Measurements from ENCODE around the gene SORCS3.

The SORCS3 gene

DNA sequence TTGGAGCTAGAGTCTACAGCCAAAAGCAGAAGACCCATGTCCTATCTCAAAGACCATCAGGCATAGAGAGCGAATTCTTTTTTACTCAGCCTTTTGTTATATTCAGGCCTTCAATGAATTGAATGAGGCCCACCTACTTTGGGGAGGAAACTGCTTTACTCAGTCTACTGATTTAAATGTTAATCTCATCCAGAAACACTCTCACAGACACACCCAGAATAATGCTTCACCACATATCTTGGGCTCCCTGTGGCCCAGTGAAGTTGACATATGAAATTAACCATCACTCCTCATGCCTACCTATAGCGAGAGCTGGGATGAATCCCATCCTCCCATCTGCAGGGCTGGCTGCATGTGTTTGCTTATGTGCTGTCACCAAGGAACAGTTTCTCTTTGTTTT, 26.0 kb upstream of the SORCS3 start:
- Histone ChIP-seq H3K27me3 (ENCODE audit: insufficient read depth, poor library complexity, severe bottlenecking) (no peaks in the 10 kb centered on the region), H3K27ac (replicated peaks) (no peak overlapping the region), H3K4me3 (replicated peaks; ENCODE audit: insufficient read depth, low read length) (no peak overlapping the region)
- no peak for TF ChIP-seq GABPA (IDR thresholded peaks at IDR 0.05; ENCODE audit: low read depth)
- TF ChIP-seq, protein P1, sequence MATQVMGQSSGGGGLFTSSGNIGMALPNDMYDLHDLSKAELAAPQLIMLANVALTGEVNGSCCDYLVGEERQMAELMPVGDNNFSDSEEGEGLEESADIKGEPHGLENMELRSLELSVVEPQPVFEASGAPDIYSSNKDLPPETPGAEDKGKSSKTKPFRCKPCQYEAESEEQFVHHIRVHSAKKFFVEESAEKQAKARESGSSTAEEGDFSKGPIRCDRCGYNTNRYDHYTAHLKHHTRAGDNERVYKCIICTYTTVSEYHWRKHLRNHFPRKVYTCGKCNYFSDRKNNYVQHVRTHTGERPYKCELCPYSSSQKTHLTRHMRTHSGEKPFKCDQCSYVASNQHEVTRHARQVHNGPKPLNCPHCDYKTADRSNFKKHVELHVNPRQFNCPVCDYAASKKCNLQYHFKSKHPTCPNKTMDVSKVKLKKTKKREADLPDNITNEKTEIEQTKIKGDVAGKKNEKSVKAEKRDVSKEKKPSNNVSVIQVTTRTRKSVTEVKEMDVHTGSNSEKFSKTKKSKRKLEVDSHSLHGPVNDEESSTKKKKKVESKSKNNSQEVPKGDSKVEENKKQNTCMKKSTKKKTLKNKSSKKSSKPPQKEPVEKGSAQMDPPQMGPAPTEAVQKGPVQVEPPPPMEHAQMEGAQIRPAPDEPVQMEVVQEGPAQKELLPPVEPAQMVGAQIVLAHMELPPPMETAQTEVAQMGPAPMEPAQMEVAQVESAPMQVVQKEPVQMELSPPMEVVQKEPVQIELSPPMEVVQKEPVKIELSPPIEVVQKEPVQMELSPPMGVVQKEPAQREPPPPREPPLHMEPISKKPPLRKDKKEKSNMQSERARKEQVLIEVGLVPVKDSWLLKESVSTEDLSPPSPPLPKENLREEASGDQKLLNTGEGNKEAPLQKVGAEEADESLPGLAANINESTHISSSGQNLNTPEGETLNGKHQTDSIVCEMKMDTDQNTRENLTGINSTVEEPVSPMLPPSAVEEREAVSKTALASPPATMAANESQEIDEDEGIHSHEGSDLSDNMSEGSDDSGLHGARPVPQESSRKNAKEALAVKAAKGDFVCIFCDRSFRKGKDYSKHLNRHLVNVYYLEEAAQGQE (IDR thresholded peaks at IDR 0.05; ENCODE audit: insufficient replicate concordance, low read depth): no peak
- TF ChIP-seq SPI1 (IDR thresholded peaks at IDR 0.05; ENCODE audit: borderline replicate concordance, low read depth): no peak
- TF ChIP-seq POLR2AphosphoS5 (IDR thresholded peaks at IDR 0.05; ENCODE audit: low read depth): no peak
- TF ChIP-seq, protein P2, sequence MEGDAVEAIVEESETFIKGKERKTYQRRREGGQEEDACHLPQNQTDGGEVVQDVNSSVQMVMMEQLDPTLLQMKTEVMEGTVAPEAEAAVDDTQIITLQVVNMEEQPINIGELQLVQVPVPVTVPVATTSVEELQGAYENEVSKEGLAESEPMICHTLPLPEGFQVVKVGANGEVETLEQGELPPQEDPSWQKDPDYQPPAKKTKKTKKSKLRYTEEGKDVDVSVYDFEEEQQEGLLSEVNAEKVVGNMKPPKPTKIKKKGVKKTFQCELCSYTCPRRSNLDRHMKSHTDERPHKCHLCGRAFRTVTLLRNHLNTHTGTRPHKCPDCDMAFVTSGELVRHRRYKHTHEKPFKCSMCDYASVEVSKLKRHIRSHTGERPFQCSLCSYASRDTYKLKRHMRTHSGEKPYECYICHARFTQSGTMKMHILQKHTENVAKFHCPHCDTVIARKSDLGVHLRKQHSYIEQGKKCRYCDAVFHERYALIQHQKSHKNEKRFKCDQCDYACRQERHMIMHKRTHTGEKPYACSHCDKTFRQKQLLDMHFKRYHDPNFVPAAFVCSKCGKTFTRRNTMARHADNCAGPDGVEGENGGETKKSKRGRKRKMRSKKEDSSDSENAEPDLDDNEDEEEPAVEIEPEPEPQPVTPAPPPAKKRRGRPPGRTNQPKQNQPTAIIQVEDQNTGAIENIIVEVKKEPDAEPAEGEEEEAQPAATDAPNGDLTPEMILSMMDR (IDR thresholded peaks at IDR 0.05; ENCODE audit: insufficient read depth, low read length): no peak
- no peak for DNase-seq (ENCODE audit: low read depth in 1 of 2, low spot score in 1 of 2)

GRCh38 chr10:104617831-104618230, 23.3 kb upstream of the SORCS3 start:
- Histone ChIP-seq H3K27ac (replicated peaks) (no peak overlapping the region), H3K4me3 (replicated peaks; ENCODE audit: insufficient read depth, low read length) (no peak overlapping the region), H3K27me3 (ENCODE audit: insufficient read depth, poor library complexity, severe bottlenecking) (no peaks in the 10 kb centered on the region)
- no peak for DNase-seq (ENCODE audit: low read depth in 1 of 2, low spot score in 1 of 2)
- TF ChIP-seq POLR2AphosphoS5 (IDR thresholded peaks at IDR 0.05; ENCODE audit: low read depth) (no peak), SPI1 (IDR thresholded peaks at IDR 0.05; ENCODE audit: borderline replicate concordance, low read depth) (no peak), GABPA (IDR thresholded peaks at IDR 0.05; ENCODE audit: low read depth) (no peak)
- TF ChIP-seq, protein P1 (IDR thresholded peaks at IDR 0.05; ENCODE audit: insufficient replicate concordance, low read depth): no peak
- TF ChIP-seq, protein P2 (IDR thresholded peaks at IDR 0.05; ENCODE audit: insufficient read depth, low read length): no peak

DNA sequence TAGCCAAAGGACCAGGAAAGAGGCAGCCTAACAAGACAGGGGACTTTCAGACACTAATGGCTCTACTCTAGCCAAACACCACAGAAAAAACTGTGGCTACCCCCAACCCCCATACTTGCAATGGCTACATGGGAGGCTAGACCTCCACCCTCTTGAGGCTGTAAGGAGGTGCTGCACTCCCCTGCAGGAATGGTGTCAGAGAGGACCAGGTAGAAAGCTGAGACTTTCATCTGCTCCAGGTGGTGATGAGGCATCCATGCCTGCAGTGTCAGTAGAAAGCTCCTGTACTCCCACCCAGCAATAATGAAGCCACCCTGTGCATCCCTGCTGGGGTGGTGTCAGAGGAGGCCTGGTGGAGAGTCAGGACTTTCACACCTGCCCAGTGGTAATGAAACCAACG, 18.9 kb upstream of the SORCS3 start:
- TF ChIP-seq, protein P2 (IDR thresholded peaks at IDR 0.05; ENCODE audit: insufficient read depth, low read length): no peak
- TF ChIP-seq, protein P1 (IDR thresholded peaks at IDR 0.05; ENCODE audit: insufficient replicate concordance, low read depth): no peak
- TF ChIP-seq SPI1 (IDR thresholded peaks at IDR 0.05; ENCODE audit: borderline replicate concordance, low read depth) (no peak), POLR2AphosphoS5 (IDR thresholded peaks at IDR 0.05; ENCODE audit: low read depth) (no peak), GABPA (IDR thresholded peaks at IDR 0.05; ENCODE audit: low read depth) (no peak)
- H3K27me3 ChIP-seq (ENCODE audit: insufficient read depth, poor library complexity, severe bottlenecking): peaks cover 4% of the 10 kb centered on the region
- no peak for DNase-seq (ENCODE audit: low read depth in 1 of 2, low spot score in 1 of 2)

More for the DNA sequence above, 18.9 kb upstream of the SORCS3 start:
- Histone ChIP-seq H3K27ac (replicated peaks) (no peak overlapping the region), H3K4me3 (replicated peaks; ENCODE audit: insufficient read depth, low read length) (no peak overlapping the region)

Data from HL-60 (cell line).